Amniotic epithelial cell (primary cell): Measurements from ENCODE around the gene HYAL1.

Source experiments
- DNase-seq: peaks from one replicate; pipeline ENCODE4 v3.0.0-alpha.2; 2010; ENCODE audit warnings: low read depth

Gene HYAL1

DNA sequence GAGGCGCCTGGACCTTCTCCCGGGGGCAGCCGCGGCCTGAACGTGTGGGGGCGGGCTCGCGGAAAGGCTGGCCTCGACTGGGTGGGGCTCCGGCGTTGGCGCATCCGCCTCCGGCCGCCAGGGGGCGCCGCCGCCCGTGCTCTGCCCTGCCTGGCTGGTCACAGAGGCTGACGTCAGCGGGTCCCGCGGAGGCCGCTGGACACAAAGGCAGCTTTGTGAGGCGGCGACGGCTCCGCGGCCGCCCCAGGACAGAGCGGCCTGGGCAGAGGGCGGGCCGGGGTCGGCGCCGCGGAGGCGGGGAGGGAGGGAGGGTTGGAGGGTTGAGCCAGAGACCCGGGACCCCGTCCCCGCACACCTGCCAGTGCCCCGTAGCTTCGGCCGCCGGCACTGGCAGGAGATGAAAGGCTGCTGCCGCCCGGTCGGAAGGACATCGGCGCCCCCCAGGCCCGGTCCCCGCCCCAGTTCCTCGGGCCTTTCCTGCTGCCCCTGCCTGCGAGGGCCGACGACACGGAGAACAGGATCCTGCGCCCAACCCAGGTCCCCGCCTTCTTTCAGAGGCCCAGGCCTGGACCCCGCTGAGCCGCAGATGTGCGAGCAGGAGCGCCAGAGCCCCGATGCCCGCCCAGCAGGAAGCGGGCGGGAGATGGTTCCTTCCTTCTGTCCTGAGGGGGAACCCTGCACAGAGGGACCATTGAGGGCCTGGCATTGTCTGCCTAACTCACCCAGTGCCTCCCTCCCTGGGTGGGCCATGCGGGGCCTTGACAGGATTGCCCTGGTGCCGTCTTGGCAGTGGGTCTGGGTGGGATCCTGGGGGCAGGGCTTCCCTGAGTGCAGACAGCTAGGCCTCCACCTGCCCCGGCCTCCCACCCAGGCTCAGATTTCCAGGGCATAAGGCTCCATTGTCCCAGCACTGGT, 43.1 kb downstream of the HYAL1 start:
- DNase-seq, result peak; percentile 73

DNA sequence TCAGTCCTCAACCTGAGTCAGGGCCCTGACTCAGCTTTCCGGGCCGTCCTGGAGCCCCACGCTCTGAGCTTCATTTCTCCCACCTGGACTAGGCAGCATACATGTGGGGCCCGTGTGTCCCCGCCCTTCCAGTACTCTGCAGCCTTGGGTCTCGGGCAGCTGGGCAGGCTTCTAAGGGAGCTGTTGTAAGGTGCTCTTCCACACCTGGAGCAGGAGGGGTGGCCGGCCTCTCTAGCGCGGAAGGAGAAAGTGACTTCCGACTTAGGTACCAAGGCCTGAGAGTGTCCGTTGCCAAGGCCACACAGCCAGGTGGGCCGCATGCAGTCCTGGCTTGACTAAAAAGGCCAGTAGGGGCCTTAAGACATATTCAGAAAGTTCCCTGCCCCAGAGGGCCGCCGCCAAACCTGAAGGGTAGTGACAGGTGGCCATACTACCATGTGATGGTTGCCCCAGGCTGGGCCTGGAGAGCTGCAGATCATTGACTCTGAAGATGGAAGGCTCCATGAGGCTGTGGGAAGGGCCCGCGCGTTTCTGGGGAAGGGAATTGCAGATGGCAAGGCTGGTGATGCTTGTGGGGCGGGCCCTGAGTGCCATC, 43.8 kb downstream of the HYAL1 start:
- DNase-seq, result no peak

DNA sequence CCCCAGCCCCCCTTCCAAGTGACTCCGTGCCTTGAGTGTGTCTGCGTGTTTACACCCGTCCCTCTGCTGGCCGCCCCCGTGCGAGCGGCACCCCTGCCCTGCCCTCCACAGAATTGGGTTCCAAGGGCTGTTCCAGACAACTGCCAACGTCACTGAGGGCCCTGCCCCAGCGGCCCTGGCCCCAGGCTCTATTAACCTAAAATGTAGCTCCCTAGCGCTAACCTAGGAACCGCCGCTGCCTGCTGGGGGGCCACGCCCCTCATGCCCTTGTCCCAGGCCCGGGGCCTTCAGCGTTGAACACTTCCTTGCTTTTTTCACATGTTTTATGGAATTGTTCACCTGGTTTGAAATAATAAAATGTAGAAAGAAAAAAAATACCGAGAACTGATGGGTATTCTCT, 44.4 kb downstream of the HYAL1 start:
- DNase-seq, result no peak

DNA sequence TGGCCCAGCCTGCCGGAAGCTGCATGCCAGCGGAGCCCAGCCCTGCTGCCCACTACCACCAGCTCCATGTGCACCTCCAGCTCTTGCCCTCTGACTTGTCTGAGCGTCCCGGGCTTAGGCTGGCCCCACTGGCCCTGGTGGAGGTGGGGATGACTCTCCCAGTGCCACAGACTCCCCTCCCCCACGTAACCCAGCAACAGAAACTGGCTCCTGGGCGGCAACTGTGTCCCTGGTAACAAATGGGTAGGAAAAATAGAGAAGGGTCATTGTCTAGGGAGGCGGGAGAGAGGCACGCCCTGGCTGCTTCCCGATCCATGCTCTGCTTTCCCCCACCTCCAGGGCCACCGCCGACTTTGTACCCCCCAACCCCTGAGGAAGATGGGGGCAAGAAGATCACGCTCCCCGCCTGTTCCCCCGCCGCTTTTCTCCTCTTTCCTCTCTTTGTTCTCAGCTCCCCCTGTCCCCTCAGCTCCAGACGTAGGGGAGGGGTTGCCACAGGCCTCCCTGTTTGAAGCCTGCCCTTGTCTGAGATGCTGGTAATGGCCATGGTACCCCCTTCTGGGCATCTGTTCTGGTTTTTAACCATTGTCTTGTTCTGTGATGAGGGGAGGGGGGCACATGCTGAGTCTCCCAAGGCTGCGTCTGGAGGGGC, 45.2 kb downstream of the HYAL1 start:
- DNase-seq, result no peak

DNA sequence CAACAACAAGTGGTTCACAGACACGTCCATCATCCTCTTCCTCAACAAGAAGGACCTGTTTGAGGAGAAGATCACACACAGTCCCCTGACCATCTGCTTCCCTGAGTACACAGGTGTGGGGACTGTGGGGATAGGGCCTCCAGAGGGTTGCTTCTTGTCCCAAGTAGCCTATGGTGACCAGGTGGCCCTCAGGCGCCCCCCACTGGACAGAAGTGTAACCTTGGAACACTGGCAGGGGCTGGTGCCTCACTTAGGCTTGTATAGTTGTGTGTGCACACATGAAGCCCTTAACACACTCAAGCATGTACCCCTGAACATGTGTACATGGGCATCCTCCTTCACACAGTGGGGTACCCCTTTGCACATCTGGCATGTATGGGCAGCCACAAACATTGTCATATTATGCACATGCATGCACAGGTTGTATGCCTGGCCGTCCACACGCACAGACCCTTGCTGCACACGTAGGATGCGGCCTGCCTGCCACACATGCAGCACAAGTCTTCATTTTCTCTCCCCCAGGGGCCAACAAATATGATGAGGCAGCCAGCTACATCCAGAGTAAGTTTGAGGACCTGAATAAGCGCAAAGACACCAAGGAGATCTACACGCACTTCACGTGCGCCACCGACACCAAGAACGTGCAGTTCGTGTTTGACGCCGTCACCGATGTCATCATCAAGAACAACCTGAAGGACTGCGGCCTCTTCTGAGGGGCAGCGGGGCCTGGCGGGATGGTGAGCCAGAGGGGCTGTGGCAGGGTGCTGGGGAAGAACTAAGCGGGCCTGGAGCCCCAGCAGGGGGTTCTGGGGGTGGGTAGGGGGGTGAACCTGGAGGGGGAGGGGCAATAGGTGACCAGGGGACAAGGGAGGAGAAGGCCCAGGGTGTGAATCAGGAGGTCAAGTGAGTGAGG, 46.1 kb downstream of the HYAL1 start:
- DNase-seq, result no peak

DNA sequence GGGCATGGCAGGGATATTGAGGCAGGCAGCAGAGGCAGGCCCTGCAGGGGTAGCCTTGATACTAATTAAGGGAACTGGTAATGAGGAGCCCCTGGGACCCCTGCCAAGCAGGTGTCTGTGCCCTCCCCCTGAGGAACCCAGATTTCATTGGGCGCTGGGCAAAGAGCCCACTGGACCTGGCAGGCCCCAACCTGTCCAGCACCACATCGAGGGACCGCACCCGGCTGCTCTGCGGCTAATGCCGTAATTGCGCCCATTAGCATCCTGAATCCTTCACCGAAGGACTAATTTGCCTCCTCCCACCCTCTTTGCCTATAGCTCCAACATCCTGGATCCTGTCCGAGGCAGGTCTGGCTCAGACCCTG, 48.1 kb downstream of the HYAL1 start:
- DNase-seq, result no peak

DNA sequence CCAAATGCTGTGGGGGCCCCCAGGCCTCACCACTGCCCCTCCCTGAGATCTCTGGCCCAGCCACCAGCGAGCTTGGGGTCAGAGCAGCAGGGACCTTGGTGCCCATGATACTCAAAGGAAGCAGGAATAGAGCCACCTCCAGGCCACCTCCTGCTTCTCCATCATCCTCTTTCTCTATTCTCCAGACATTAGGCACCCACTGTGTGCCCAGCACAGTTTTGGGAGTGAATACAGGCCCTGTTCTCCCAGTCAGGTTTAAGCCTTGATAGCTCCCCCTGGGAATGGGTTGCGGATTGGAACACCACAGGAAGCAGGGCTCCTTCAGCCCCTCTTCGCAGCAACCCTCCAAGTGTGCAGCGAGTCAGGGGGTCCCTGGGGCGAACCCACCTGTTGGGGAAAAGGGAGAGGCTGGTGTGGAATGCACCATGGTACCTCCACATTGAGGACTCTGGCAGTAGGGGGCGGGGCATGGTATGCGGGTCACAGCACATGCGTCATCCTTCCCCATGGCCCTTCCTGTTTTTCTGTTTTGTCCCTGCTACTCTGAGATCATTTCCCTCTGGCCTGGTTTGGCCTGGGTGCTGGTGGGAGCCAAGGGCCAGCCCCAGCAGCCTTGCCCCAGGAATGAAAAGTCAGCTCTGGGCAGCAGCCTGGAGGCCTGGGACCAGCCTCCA, 48.7 kb downstream of the HYAL1 start:
- peak; percentile 61 for DNase-seq

DNA sequence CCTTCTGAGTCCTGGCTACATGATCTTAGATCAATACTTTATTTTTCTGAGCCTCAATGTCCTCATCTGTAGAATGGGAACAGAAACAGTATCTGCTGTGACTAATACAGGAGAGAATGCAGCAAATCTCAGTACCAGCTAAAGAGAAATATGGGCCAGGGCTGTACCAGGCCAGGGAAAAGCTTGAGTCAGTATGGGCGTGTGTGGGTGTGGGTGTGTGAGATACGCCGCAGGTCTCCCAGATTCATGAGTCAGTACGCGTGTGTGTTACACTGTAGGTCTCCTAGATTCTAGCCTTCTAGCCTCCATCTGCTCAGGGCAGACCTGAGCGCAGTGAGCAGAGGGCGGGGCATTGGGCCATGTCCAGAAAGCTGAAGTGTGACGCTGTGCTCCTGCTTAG, 52.2 kb downstream of the HYAL1 start:
- peak; percentile 98 for DNase-seq

DNA sequence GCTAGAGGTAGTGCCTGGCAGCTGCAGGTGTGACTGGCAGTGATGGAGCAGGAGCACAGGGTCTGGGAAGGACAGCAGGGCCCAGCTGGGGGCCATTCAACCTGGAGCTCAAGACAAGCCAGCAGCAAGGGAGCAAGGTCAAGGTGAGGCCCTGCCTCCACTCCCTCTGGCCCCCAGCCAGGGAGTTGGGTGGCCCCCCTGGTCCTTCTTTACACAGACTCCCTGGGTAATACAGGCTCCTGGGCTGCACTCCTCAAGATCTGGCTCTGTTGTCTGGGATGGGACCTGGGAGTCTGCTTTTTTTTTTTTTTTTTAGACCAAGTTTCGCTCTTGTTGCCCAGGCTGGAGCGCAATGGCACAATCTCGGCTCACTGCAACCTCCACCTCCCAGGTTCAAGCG, 52.9 kb downstream of the HYAL1 start:
- DNase-seq, result no peak
